ENCODE measurements around the gene SEMA3B.
"Not testable (repeated sequence)": the region's sequence is repeated elsewhere in the genome, so short reads cannot be mapped to it uniquely, and the experiment has no call there.

SEMA3B gene

DNA sequence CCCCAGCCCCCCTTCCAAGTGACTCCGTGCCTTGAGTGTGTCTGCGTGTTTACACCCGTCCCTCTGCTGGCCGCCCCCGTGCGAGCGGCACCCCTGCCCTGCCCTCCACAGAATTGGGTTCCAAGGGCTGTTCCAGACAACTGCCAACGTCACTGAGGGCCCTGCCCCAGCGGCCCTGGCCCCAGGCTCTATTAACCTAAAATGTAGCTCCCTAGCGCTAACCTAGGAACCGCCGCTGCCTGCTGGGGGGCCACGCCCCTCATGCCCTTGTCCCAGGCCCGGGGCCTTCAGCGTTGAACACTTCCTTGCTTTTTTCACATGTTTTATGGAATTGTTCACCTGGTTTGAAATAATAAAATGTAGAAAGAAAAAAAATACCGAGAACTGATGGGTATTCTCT is 10.0 kb upstream of the SEMA3B start:
- no peak for DNase-seq (ENCODE audit: low read depth)

DNA sequence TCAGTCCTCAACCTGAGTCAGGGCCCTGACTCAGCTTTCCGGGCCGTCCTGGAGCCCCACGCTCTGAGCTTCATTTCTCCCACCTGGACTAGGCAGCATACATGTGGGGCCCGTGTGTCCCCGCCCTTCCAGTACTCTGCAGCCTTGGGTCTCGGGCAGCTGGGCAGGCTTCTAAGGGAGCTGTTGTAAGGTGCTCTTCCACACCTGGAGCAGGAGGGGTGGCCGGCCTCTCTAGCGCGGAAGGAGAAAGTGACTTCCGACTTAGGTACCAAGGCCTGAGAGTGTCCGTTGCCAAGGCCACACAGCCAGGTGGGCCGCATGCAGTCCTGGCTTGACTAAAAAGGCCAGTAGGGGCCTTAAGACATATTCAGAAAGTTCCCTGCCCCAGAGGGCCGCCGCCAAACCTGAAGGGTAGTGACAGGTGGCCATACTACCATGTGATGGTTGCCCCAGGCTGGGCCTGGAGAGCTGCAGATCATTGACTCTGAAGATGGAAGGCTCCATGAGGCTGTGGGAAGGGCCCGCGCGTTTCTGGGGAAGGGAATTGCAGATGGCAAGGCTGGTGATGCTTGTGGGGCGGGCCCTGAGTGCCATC is 9.4 kb upstream of the SEMA3B start:
- DNase-seq (ENCODE audit: low read depth) = no peak

DNA sequence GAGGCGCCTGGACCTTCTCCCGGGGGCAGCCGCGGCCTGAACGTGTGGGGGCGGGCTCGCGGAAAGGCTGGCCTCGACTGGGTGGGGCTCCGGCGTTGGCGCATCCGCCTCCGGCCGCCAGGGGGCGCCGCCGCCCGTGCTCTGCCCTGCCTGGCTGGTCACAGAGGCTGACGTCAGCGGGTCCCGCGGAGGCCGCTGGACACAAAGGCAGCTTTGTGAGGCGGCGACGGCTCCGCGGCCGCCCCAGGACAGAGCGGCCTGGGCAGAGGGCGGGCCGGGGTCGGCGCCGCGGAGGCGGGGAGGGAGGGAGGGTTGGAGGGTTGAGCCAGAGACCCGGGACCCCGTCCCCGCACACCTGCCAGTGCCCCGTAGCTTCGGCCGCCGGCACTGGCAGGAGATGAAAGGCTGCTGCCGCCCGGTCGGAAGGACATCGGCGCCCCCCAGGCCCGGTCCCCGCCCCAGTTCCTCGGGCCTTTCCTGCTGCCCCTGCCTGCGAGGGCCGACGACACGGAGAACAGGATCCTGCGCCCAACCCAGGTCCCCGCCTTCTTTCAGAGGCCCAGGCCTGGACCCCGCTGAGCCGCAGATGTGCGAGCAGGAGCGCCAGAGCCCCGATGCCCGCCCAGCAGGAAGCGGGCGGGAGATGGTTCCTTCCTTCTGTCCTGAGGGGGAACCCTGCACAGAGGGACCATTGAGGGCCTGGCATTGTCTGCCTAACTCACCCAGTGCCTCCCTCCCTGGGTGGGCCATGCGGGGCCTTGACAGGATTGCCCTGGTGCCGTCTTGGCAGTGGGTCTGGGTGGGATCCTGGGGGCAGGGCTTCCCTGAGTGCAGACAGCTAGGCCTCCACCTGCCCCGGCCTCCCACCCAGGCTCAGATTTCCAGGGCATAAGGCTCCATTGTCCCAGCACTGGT is 8.7 kb upstream of the SEMA3B start:
- DNase-seq (ENCODE audit: low read depth) = peak; percentile 74

DNA sequence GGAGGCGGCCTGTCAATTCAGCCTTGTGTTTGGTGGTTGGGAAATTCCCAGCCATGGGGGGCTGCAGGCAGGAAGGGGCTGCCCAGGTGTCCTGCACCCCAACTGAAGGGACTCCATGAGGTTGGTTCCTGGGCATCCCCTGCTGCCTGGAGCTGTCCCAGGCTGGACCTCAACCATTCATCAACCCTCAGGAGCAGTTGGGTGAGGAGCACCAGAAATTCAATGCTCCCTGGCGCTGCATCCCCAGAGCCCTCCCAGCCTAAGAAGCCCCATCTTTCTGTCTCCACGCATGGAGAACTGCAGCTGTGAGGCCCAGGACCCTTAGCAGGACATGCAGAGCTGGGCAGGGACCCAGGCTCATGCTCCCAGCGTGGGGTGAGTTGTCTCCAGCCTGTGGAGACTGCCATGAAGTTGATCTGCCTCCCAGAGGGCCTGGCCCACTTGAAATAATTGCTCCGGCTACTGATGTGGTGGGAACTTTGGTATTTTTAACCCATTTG is 8.0 kb upstream of the SEMA3B start:
- no peak for DNase-seq (ENCODE audit: low read depth)

DNA sequence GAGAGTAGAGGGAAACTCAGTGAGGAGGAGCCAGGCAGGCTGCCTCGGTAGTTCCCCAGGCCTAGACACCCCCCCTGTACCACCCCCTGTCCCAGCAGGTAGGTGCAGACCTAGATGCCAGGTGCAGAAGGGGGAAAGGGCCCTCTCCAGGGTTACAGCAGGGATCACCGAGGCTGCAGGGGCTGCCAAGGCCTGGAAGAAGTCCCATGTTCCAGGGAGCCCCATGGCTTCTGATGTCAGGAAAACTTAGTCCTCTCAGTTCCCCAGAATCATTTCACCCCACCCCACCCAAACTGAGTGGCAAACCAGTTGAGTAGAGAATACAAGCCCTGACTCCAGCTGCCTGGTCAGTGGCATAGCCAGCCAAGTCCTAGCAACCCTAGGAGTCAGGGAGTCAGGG is 7.4 kb upstream of the SEMA3B start:
- DNase-seq (ENCODE audit: low read depth) = no peak

DNA sequence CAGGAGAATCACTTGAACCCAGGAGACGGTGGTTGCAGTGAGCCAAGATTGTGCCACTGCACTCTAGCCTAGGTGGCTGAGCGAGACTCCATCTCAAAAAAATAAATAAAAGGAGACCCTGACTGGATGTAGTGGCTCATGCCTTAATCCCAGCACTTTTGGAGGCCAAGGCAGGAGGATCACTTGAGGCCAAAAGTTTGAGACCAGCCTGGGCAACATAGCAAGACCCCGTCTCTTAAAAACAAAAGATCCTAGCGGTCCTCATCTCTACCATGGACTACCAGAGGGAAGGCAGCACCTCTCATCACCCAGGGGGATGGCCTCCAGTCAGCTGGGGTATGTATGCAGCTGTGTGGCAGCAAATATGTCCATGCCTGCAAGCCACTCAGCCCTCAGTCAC is 6.7 kb upstream of the SEMA3B start:
- not testable (repeated sequence) for DNase-seq (ENCODE audit: low read depth)

DNA sequence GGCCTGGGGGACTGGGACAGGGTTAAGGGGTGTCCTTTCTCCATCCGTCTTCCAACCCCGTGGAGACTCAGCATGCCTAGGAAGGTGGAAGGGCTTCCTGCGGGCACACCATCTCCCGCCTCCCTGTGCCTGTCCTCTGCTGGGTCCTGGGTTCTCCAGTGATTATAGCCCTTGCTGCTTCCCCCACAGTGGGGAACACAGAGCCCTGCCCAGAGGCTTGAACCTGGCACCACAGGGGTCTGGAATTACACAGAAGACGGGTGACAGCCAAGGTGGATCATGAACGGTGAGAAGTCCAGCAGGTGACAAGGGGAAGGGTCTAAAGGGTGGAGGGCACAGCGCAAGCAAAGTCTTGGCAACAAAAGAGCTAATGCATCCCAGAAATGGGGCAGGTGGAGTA is 6.2 kb upstream of the SEMA3B start:
- DNase-seq (ENCODE audit: low read depth) = no peak

DNA sequence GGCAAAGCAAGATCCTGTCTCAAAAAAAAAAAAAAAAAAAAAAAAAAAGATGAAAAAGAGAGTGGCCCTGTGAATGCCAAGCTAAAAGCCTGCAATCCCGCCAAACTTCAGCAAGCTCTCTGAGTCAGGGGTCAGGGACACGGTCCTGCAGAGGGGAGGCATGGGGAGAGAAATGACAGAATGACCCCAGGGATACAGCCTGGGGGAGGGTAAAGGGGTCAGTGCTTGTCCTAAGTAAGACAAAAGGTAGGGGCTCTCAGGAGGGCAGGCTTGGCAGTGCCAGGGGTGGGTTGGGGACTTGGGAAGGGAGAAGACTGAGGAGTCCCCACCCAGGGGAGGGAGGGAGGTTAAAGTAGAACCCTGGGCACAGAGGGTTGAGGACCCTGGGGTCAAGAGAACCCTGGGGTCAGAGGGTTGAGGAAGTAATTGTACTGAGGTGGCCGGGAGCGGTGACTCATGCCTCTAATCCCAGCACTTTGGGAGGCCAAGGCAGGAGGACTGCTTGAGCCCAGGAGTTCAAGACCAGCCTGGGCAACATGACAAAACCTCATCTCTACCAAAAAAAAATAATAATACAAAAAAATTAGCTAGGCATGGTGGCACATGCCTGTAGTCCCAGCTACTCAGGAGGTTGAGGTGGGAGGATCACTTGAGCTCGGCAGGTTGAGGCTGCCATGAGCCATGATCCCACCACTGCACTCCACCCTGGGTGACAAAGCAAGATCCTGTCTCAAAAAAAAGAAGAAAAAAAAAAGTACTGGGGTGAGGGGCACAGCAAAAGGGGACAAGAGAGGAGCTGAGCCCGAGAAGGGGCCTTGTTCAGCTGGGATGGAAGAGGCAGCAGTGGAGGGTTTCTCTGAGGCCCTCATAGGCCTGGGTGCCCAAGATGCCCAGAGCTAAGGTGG is 5.2 kb upstream of the SEMA3B start:
- DNase-seq (ENCODE audit: low read depth) = no peak

DNA sequence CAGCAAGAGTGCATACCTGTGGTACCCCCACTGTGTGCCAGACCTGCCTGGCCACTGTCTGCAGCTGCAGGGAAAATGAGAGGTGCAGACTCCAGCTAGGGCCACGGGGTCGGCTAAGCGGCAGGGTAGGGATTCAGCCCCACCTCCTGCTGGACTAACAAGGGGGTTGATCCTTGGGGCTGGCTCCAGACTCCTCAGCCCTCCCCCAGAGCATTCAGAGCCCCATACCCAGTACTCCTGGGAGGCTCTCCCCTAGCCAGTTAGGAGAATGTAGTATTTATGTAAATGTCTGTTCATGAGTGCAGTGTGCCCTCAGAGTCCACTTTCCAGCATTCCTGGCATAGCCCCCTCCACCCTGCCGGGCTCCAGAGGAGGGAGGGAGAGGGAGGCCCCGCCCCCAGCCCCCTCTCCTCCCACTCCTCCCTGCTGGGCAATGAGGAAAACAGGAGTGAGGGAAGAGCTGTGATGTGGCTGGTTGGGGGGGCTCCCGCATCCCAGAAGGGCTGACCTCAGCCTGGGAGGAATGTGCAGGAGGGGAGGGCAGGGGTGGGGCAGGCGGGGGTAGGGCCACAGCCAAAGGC is 4.5 kb upstream of the SEMA3B start:
- DNase-seq (ENCODE audit: low read depth) = no peak

DNA sequence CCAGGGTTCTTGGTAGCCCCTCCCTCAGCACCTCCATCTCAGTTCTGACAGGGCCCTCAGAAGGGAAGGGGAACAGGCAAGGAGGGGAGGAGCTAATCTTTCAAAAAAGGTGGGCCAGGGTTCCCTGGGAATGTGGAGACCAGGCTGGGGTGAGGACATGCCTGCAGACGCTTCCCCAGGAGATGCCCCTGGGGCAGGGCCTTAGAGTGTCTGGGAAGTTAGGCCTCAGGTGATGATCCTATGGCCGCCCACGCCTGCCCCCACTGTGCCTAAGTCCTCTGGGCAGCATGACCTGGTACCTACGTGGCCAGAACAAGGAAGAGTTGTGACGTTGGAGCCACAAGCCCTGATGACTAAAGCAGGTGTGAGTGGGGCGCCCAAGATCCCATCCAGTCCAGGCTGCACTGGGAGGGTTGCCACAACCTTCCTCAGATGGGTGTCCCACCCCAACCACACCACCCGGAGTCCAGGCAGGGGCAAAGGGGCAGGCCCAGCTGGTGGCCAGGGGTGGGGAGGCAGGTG is 3.9 kb upstream of the SEMA3B start:
- DNase-seq (ENCODE audit: low read depth) = no peak

DNA sequence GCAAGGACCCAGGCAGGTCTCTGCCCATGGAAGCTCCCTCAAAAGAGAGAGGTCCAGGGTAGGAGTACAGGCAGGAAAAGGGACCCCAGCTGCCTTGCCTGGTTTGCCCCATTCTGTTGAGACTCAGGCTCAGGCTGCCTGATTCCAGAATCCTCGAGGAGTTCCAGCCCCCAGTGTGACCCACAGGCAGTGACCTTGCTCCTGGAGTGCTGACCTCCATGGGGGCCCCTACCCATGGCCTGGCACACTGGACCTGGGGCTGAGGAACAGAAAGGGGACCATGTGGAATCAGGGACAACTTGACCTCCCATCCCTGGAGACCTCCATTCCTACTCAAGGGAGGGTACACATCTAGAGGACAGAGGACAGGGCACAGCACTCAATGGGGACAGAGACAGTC is 3.4 kb upstream of the SEMA3B start:
- no peak for DNase-seq (ENCODE audit: low read depth)

DNA sequence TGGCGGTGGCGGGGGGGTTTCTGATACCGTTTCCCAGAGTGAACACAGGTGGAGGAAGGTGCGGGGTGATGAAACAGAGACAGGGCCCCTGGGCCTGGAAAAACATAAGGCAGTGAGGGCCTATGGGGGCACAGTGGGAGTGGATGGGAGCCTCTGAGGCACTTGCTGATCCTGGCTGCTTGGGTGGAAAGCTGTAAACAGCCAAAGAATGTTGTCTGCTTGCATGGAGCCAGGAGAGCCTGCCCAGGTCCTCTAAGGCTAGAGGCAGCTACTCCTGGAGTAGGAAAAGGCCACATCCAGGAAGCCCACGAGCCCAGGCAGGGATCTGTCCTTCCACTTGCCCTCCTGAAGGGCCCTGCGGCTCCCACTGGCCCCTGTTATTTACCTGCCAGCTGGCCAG is 2.9 kb upstream of the SEMA3B start:
- DNase-seq (ENCODE audit: low read depth) = no peak

DNA sequence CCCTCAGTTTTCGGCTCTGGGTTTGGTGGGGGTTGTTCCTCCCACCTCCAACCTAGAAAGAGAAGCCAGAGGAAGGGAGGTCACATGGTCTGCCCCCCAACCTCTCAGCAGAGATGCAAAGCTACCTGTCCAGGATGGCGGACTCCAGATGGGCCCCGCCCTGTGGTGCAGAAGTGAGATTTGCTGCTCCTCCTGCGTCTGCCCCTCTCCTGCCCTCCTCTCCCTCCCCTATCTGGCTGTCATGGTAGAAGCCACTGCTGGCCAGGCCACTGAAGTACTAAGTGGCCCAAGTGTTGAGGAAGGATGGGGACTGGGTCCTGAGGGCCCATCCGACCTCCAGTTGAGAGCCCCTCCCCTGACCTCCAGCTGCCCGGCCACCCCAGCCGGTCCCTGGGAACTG is 2.1 kb upstream of the SEMA3B start:
- DNase-seq (ENCODE audit: low read depth) = no peak

DNA sequence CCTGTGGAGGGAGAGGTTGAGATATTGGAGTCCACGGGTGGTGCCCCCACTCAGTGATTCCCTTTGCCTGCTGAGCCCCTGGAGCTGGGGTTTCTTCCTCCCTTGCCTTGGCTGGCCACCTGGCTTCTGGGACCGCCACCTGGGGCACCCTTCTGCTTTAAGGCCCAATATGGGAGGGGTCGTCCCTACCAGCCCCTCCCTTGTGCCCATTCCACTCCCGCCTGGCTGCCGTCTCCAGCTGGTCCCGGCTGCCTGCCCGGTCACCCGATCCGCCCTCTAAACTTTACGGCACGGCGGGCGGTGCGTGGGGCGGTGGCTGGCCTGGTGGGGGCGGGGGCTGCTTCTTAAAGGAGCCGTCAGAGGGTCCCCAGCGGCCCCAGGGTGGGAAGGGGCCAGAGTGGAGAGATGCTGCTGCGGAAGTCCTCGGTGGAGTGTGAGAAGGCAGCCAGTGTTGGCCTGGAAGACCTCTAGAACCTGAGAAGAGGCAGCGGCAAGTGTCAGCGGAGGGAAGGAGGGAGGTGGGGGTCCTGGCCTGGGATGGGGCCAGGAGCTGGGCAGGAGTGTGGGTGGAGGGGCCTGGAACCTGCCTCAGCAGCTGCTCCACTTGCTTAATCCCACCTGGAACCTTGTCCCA is 1.6 kb upstream of the SEMA3B start:
- DNase-seq (ENCODE audit: low read depth) = no peak

DNA sequence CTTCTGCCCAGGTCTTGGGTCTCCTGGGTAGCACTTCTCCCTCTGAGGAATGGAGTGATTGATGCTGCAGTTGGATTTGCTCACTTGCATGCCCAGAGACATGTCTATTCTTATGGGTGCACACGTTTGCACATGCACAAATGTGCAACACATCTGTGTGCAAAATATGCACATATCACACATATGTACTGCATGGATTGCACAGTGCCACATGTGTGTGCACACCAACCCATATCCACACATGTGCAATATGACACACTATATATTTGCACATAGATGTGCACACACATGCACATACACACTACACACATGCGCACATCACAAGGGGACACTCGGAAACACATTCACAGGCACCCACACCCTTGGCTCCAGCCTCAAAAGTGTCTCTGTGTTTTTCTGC is 671 bp upstream of the SEMA3B start:
- no peak for DNase-seq (ENCODE audit: low read depth)

DNA sequence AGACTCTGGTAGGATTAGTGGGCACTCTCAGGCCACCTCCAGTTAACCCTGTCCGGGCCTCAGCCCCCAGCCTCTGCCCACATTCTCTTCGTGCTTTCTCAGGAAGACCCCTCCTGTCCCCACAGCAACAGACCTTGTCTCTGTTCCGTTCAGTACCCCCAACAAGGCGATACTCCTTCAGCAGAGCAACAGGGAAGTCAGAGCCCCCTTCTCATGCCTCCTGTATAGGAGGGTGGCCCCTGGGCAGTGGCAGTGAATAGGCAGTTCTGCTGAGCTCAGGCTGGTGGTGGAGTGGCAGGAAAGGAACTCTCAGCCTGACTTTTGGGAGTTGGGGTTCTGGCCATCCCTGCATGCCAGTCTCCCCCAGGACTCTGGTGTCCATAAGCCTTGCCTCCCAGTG is 513 bp downstream of the SEMA3B start:
- DNase-seq (ENCODE audit: low read depth) = no peak

DNA sequence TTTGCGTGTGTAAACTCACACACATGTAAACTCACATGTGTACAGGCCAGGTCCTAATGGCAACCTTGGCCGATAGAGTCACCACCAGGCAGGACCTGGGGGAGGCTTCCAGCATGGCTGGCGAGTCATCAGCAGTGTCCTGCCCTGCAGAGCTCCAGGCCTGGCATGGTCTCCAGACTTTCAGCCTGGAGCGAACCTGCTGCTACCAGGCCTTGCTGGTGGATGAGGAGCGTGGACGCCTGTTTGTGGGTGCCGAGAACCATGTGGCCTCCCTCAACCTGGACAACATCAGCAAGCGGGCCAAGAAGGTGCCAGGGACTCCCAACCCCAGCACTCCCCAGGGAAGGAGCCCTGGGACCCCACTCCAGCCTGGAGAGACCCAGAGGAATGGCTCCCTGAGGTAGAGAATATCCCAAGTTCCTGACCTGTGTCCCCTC is 1.0 kb downstream of the SEMA3B start:
- no peak for DNase-seq (ENCODE audit: low read depth)

DNA sequence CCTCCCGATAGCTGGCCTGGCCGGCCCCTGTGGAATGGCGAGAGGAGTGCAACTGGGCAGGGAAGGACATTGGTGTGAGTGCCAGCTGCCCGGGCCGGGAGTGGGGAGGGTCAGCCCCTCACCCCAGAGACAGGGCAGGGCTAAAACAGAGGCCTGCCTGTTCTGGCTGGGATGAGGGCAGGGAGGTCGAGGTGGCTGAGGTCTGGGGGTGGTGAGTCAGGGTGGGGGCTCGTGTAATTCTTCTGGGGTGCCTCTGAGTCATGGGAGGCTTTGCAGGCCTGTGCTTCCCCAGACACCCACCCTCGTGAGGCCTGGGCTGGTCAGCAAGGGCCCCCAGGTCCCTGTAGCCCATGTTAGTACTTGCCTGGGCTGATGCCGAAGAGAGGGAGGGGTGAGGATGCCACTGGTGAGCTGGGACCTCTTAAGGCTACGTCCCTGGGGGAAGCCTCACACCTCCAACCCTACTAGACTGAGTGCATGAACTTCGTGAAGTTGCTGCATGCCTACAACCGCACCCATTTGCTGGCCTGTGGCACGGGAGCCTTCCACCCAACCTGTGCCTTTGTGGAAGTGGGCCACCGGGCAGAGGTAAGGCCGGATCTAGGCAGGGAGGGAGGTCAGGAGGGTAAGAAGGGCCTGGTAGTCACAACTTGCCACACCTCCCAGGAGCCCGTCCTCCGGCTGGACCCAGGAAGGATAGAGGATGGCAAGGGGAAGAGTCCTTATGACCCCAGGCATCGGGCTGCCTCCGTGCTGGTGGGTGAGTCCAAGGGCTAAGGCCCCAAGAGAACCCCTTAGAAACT is 1.7 kb downstream of the SEMA3B start:
- DNase-seq (ENCODE audit: low read depth) = no peak

DNA sequence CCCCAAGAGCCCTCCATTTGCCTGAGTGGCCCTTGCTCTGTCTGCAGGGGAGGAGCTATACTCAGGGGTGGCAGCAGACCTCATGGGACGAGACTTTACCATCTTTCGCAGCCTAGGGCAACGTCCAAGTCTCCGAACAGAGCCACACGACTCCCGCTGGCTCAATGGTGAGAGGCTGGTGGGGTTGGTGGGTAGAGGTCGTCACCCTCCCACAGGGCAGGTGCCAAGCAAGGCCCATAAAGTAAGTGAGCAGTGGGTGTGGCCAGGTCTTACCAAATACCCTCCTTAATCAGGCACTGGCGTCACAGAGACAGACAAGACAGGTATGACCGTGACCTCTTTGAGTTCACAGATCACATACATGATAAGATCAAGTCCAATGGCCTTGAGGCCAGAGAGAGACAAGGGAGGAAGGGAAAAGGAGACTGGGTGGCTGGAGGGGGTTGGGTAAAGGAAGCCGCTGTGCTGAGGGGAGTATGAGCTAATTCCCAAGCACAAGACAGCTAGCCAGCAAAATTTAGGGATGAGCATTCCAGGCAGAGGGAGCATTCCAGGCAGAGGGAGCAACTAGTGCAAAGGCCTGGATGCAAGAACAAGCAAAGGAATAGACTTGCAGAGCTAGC is 2.5 kb downstream of the SEMA3B start:
- DNase-seq (ENCODE audit: low read depth) = no peak

DNA sequence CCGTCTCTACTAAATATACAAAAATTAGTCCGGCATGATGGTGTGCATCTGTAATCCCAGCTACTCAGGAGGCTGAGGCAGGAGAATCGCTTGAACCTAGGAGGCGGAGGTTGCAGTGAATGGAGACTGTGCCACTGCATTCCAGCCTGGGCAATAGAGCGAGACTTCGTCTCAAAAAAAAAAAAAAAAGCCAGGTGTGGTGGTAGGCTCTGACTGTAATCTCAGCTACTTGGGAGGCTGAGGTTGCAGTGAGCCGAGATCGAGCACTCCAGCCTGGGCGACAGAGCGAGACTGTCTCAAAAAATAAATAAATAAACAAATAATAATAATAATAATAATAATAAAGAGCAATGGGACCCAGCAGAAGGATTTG is 3.6 kb downstream of the SEMA3B start:
- DNase-seq (ENCODE audit: low read depth) = not testable (repeated sequence)

Measured in activated T-helper 1 cell treated with Interleukin-2 at 50 U/mL for 16 hours (primary cell).